Vein endothelial cell (primary cell): ENCODE measurements around the gene MYOZ1. TPM values are rescaled to one million over a fixed set of nuclear protein-coding genes. Genes with fewer than 3 reads are reported as not detected.

ENCODE experiments used
- total RNA-seq: library from RNA; depleted of rRNA; stranded (reverse); fragments of >200 nt; gene quantifications from 2 replicates; pipeline ENCODE4 v1.2.3, GENCODE V29; 2012

Gene MYOZ1
- total RNA-seq, result not detected in 2 replicates

GRCh38 chr10:73641328-73642060 is at the start of gene MYOZ1:
MYOZ1 (minus strand) TSS chr10:73641474; CDS start chr10:73640017, 1,457 bp downstream.

GRCh38 chr10:73655990-73656298 is 14.7 kb upstream of the MYOZ1 start, which contains the start of gene SYNPO2L:
SYNPO2L (minus strand) TSS chr10:73656029; CDS start chr10:73655922, 107 bp downstream.

GRCh38 chr10:73590881-73591799 is 50.1 kb downstream of the MYOZ1 start, which contains the start of gene USP54:
USP54 (minus strand) TSS chr10:73591342; CDS start chr10:73575658, 15,684 bp downstream.

Other genes starting within 250 kb of the MYOZ1 start
- 91.5 and 120 TPM in 2 replicates for gene ANXA7, start 227.4 kb downstream of the MYOZ1 start, total RNA-seq
- gene MSS51, start 207.9 kb downstream of the MYOZ1 start, total RNA-seq, result 1.6 TPM in 2 replicates
- 19.2 and 21.9 TPM in 2 replicates for gene PPP3CB, start 145.4 kb downstream of the MYOZ1 start, total RNA-seq
- 10.5 and 13.0 TPM in 2 replicates for gene USP54, start 50.1 kb downstream of the MYOZ1 start, total RNA-seq
- gene SYNPO2L, start 14.6 kb upstream of the MYOZ1 start, total RNA-seq, result not detected in 2 replicates
- gene AGAP5, start 56.6 kb upstream of the MYOZ1 start, total RNA-seq, result 1.6 and 1.9 TPM in 2 replicates
- 62.3 and 79.0 TPM in 2 replicates for gene SEC24C, start 102.9 kb upstream of the MYOZ1 start, total RNA-seq
- gene CHCHD1, start 140.6 kb upstream of the MYOZ1 start, total RNA-seq, result 16.2 and 21.6 TPM in 2 replicates
- gene ZSWIM8, start 144.1 kb upstream of the MYOZ1 start, total RNA-seq, result 57.8 and 78.4 TPM in 2 replicates
- gene NDST2, start 170.1 kb upstream of the MYOZ1 start, total RNA-seq, result 16.1 and 16.7 TPM in 2 replicates
- gene CAMK2G, start 233.1 kb upstream of the MYOZ1 start, total RNA-seq, result 27.1 and 30.5 TPM in 2 replicates